Small intestine (tissue), 7 donors: ENCODE data around the gene MBTPS2. TPM values are rescaled to one million over a fixed set of nuclear protein-coding genes. Genes with fewer than 3 reads are reported as not detected.
A peak's percentile ranks its signal among the peaks of the same experiment; 100 is the strongest.
"Not testable (repeated sequence)": the region's sequence is repeated elsewhere in the genome, so short reads cannot be mapped to it uniquely, and the experiment has no call there.

Experiments
- DNase-seq, 2 donors: peaks; one replicate each; pipeline versions ENCODE4 v3.0.0 to v3.0.0-alpha.2; 2013
- FAIRE-seq: peaks from 2 replicates; lab custom pipeline; 2012; peaks lifted over from hg19 to GRCh38; lab: Jason Lieb, UNC
- H3K27ac ChIP-seq, 3 donors: one replicate each; pipeline ENCODE4 v1.5.1; 2013; ENCODE audit warnings: low read length in 2 of 3, mild to moderate bottlenecking in 2 of 3, control low read depth in 1 of 3, inconsistent platforms in 1 of 3, low read depth in 1 of 3, moderate library complexity in 1 of 3
- H3K27me3 ChIP-seq, 3 donors: one replicate each; pipeline ENCODE4 v1.6.1; 2013; ENCODE audit warnings: low read length in 3 of 3, inconsistent platforms in 1 of 3; ENCODE audit not compliant: control insufficient read depth in 3 of 3, insufficient read depth in 3 of 3
- H3K36me3 ChIP-seq, 3 donors: one replicate each; pipeline ENCODE4 v1.6.1; 2013; ENCODE audit warnings: low read length in 3 of 3, inconsistent platforms in 1 of 3, low read depth in 1 of 3, mild to moderate bottlenecking in 1 of 3, moderate library complexity in 1 of 3; ENCODE audit not compliant: control insufficient read depth in 3 of 3, insufficient read depth in 2 of 3
- H3K4me1 ChIP-seq, 3 donors: one replicate each; pipeline ENCODE4 v1.6.1; 2013; ENCODE audit warnings: low read length in 2 of 3, inconsistent platforms in 1 of 3, low read depth in 1 of 3, mild to moderate bottlenecking in 1 of 3, moderate library complexity in 1 of 3; ENCODE audit not compliant: control insufficient read depth in 3 of 3, insufficient read depth in 2 of 3
- H3K4me3 ChIP-seq, 3 donors: one replicate each; pipeline ENCODE4 v1.5.1; 2013; ENCODE audit warnings: low read length in 3 of 3, control low read depth in 1 of 3, inconsistent platforms in 1 of 3, low read depth in 1 of 3, mild to moderate bottlenecking in 1 of 3, moderate library complexity in 1 of 3
- H3K9me3 ChIP-seq, 2 donors: one replicate each; pipeline ENCODE4 v1.6.1; 2013; ENCODE audit warnings: low read depth in 1 of 2, low read length in 1 of 2; ENCODE audit not compliant: control insufficient read depth in 2 of 2, insufficient read depth in 1 of 2
- WGBS, 3 donors: extraction: QIAGEN DNeasy Blood & Tissue Kit; methylation state at CpG; one replicate each; pipeline ENCODE4 v1.1.7; 2013; 5-methylcytosine and 5-hydroxymethylcytosine counted together
- polyA plus RNA-seq, 4 donors: library from polyadenylated mRNA; stranded (reverse) in 3 of 4; unstranded in 1 of 4; fragments of 200-250 nt in 3 of 4; fragments of 120-200 nt in 1 of 4; gene quantifications; one replicate each; pipeline versions ENCODE4 v1.2.1 to v1.2.3, GENCODE V29; 2013
- donor health status: healthy with polysubstance abuse.
- donor health status: control.
- donor health status: control.
- donor health status: Bipolar disorder and iron deficiency.
- donor health status: healthy.

Gene MBTPS2
- polyA plus RNA-seq, 4 donors = 0.54 to 21.5 (median 3.1) TPM

- Histone ChIP-seq H3K4me3 (no peak overlapping the region), H3K27ac (no peak overlapping the region), H3K4me1 (no peaks in the 10 kb centered on the region), H3K27me3 (no peaks in the 10 kb centered on the region), H3K9me3 (no peaks in the 10 kb centered on the region), H3K36me3 (no peaks in the 10 kb centered on the region)
- FAIRE-seq (no peak), DNase-seq (no peak)
- 74 to 95% (median 94%) methylated on average over 1 of the region's 1 CpG for WGBS, 3 donors
Observed at GRCh38 chrX:21870494-21870893, 31.1 kb downstream of the MBTPS2 start.

GRCh38 chrX:21873063-21873775 is 33.8 kb downstream of the MBTPS2 start:
- FAIRE-seq (no peak), DNase-seq (no peak)
- Histone ChIP-seq H3K4me1 (no peaks in the 10 kb centered on the region), H3K27ac (no peak overlapping the region), H3K36me3 (no peaks in the 10 kb centered on the region), H3K27me3 (no peaks in the 10 kb centered on the region), H3K9me3 (no peaks in the 10 kb centered on the region), H3K4me3 (no peak overlapping the region)
- 70 to 78% (median 77%) methylated on average over 4 of the region's 4 CpGs for WGBS, 3 donors

- not testable (repeated sequence) for DNase-seq, H3K36me3 ChIP-seq, H3K9me3 ChIP-seq, H3K4me3 ChIP-seq, H3K4me1 ChIP-seq, H3K27ac ChIP-seq, FAIRE-seq, H3K27me3 ChIP-seq
- WGBS, 3 donors = 61 to 76% (median 73%) methylated on average over 3 of the region's 3 CpGs
Observed at GRCh38 chrX:21874182-21874581, 34.8 kb downstream of the MBTPS2 start.

GRCh38 chrX:21875013-21875412 is 35.6 kb downstream of the MBTPS2 start:
- no peaks in the 10 kb centered on the region for H3K9me3 ChIP-seq
- no peaks in the 10 kb centered on the region for H3K27me3 ChIP-seq
- H3K36me3 ChIP-seq = peaks cover 0 to 2% (median 0%) of the 10 kb centered on the region in 3 donors
- FAIRE-seq (no peak), DNase-seq (no peak)
- no peak overlapping the region for H3K4me3 ChIP-seq
- H3K4me1 ChIP-seq = no peaks in the 10 kb centered on the region
- WGBS, 3 donors = 52 to 88% (median 73%) methylated on average over 1 of the region's 1 CpG
- H3K27ac ChIP-seq = no peak overlapping the region

GRCh38 chrX:21881881-21882574 is 42.6 kb downstream of the MBTPS2 start:
- DNase-seq (no peak), FAIRE-seq (no peak)
- 92 to 93% (median 93%) methylated on average over 3 of the region's 3 CpGs for WGBS, 3 donors
- Histone ChIP-seq H3K4me3 (no peak overlapping the region), H3K36me3 (peaks cover 0 to 4% (median 1%) of the 10 kb centered on the region in 3 donors), H3K4me1 (peaks cover 0 to 3% (median 0%) of the 10 kb centered on the region in 3 donors), H3K27me3 (no peaks in the 10 kb centered on the region), H3K27ac (no peak overlapping the region), H3K9me3 (no peaks in the 10 kb centered on the region)

GRCh38 chrX:21883258-21883657 is 43.8 kb downstream of the MBTPS2 start:
- FAIRE-seq (no peak), DNase-seq (peak; percentile 0 to 72)
- Histone ChIP-seq H3K27me3 (no peaks in the 10 kb centered on the region), H3K9me3 (no peaks in the 10 kb centered on the region), H3K4me1 (peaks cover 0 to 3% (median 0%) of the 10 kb centered on the region in 3 donors), H3K36me3 (peaks cover 0 to 4% (median 1%) of the 10 kb centered on the region in 3 donors), H3K27ac (peak overlapping the region in 1 of 3 donors; percentile 72), H3K4me3 (no peak overlapping the region)
- WGBS, 3 donors = 61 to 72% (median 70%) methylated on average over 5 of the region's 5 CpGs

- WGBS, 3 donors = 80 to 96% (median 94%) methylated on average over 1 of the region's 1 CpG
- H3K27ac ChIP-seq = no peak overlapping the region
- no peak for FAIRE-seq
- no peaks in the 10 kb centered on the region for H3K27me3 ChIP-seq
- no peaks in the 10 kb centered on the region for H3K9me3 ChIP-seq
- no peak overlapping the region for H3K4me3 ChIP-seq
- peaks cover 0 to 3% (median 0%) of the 10 kb centered on the region in 3 donors for H3K4me1 ChIP-seq
- no peak for DNase-seq
- peaks cover 0 to 2% (median 1%) of the 10 kb centered on the region in 3 donors for H3K36me3 ChIP-seq
Observed at GRCh38 chrX:21885568-21885967, 46.2 kb downstream of the MBTPS2 start.

GRCh38 chrX:21905313-21905712 is 65.9 kb downstream of the MBTPS2 start:
- no peak for FAIRE-seq
- H3K27ac ChIP-seq = peak overlapping the region in 1 of 3 donors; percentile 14

More at GRCh38 chrX:21905313-21905712, 65.9 kb downstream of the MBTPS2 start:
- Histone ChIP-seq H3K4me3 (no peak overlapping the region), H3K27me3 (no peaks in the 10 kb centered on the region), H3K4me1 (no peaks in the 10 kb centered on the region), H3K36me3 (no peaks in the 10 kb centered on the region), H3K9me3 (no peaks in the 10 kb centered on the region)
- WGBS, 3 donors = 15 to 61% (median 45%) methylated on average over 2 of the region's 2 CpGs
- no peak for DNase-seq
